ENCODE results near the gene APBB2. TPM values are rescaled to one million over a fixed set of nuclear protein-coding genes. Genes with fewer than 3 reads are reported as not detected.
"Not testable (repeated sequence)": the region's sequence is repeated elsewhere in the genome, so short reads cannot be mapped to it uniquely, and the experiment has no call there.

APBB2 gene
- total RNA-seq, 2 experiments from 2014 or later = 0.22 TPM; not detected in 1

DNA sequence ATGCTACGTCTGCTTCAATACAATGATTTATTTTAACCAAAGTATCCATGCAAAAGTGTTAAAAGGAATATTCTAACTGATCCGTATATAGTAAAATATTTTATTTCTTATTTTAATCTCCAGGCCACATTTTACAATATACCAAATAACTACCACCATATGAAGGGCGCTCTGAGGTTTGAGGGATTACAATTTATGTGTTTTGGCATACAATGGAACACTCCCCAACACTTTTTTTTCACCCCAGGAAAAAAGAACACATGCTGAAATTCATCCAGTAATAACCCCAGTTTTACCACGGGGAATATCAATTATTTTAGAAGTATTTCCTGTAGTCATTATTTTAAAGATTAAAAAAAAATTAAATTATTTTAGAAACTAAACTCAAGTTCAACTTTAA lies 65.4 kb downstream of the APBB2 start:
- no peaks in the 10 kb centered on the region for H3K4me1 Mint-ChIP-seq (ENCODE audit: low read depth)
- intact Hi-C loops (cut with DNase I, micrococcal nuclease) = loop anchor here in 1 of 2 experiments (2.0 kb wide), 1 partner anchor 14 kb away; no protein-coding TSS in a partner anchor
- ATAC-seq (ENCODE audit: poor library complexity) = no peak

DNA sequence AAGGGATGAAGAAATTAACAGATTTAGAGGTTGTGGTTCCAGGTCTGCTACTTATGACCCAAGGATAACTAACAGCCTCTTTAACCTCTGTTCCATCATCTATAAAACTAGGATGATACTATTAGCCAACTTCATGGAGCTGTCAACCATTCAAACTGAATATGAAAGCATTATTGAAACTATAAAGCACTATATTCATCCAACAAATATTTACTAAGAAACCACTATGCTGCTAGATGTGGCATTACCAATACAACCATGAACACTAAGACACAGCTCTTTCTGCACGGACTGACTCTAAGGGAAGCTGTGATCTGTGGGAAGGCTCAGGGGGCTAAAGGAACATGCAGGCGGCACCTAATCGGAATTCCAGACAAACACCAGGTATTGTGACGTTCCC lies 66.0 kb downstream of the APBB2 start:
- peaks cover 21% of the 10 kb centered on the region for H3K27me3 Mint-ChIP-seq
- no peaks in the 10 kb centered on the region for H3K4me1 ChIP-seq (ENCODE audit: insufficient read depth, low read length)
- H3K9me3 ChIP-seq (ENCODE audit: control insufficient read depth in 1 of 2, insufficient read depth in 1 of 2, low read length in 2 of 2) = no peaks in the 10 kb centered on the region
- H3K4me1 Mint-ChIP-seq (ENCODE audit: low read depth) = no peaks in the 10 kb centered on the region
- H3K27me3 ChIP-seq (ENCODE audit: control insufficient read depth in 1 of 2, insufficient read depth in 2 of 2, low read length in 2 of 2) = no peaks in the 10 kb centered on the region
- ChIA-PET POLR2A (no interaction called here), CTCF (no interaction called here)
- H3K4me3 Mint-ChIP-seq = no peak overlapping the region
- H3K4me3 ChIP-seq (ENCODE audit: low read length) = no peak overlapping the region
- no peaks in the 10 kb centered on the region for H3K36me3 ChIP-seq (ENCODE audit: insufficient read depth, low read length)
- ATAC-seq (ENCODE audit: poor library complexity) (no peak), DNase-seq (no peak)
- no peak overlapping the region for H3K27ac Mint-ChIP-seq
- no peak overlapping the region for H3K27ac ChIP-seq (ENCODE audit: low read depth in 1 of 2, low read length in 2 of 2)
- H3K36me3 Mint-ChIP-seq (ENCODE audit: low read depth) = no peaks in the 10 kb centered on the region
- no peaks in the 10 kb centered on the region for H3K9me3 Mint-ChIP-seq
- intact Hi-C loops (cut with DNase I, micrococcal nuclease) = loop anchor here in 1 of 2 experiments (2.0 kb wide), 1 partner anchor 13 kb away; no protein-coding TSS in a partner anchor
- TF ChIP-seq, protein P1, sequence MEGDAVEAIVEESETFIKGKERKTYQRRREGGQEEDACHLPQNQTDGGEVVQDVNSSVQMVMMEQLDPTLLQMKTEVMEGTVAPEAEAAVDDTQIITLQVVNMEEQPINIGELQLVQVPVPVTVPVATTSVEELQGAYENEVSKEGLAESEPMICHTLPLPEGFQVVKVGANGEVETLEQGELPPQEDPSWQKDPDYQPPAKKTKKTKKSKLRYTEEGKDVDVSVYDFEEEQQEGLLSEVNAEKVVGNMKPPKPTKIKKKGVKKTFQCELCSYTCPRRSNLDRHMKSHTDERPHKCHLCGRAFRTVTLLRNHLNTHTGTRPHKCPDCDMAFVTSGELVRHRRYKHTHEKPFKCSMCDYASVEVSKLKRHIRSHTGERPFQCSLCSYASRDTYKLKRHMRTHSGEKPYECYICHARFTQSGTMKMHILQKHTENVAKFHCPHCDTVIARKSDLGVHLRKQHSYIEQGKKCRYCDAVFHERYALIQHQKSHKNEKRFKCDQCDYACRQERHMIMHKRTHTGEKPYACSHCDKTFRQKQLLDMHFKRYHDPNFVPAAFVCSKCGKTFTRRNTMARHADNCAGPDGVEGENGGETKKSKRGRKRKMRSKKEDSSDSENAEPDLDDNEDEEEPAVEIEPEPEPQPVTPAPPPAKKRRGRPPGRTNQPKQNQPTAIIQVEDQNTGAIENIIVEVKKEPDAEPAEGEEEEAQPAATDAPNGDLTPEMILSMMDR (IDR thresholded peaks at IDR 0.05) = no peak

More for the DNA sequence above, 65.4 kb downstream of the APBB2 start:
- Histone ChIP-seq H3K27me3 (ENCODE audit: control insufficient read depth in 1 of 2, insufficient read depth in 2 of 2, low read length in 2 of 2) (no peaks in the 10 kb centered on the region), H3K4me1 (ENCODE audit: insufficient read depth, low read length) (no peaks in the 10 kb centered on the region), H3K36me3 (ENCODE audit: insufficient read depth, low read length) (no peaks in the 10 kb centered on the region), H3K9me3 (ENCODE audit: control insufficient read depth in 1 of 2, insufficient read depth in 1 of 2, low read length in 2 of 2) (no peaks in the 10 kb centered on the region), H3K4me3 (ENCODE audit: low read length) (no peak overlapping the region), H3K27ac (ENCODE audit: low read depth in 1 of 2, low read length in 2 of 2) (no peak overlapping the region)
- Mint-ChIP-seq H3K27me3 (peaks cover 23% of the 10 kb centered on the region), H3K4me3 (no peak overlapping the region), H3K27ac (no peak overlapping the region), H3K9me3 (no peaks in the 10 kb centered on the region), H3K36me3 (ENCODE audit: low read depth) (no peaks in the 10 kb centered on the region)
- ChIA-PET CTCF (no interaction called here), POLR2A (no interaction called here)
- DNase-seq = no peak
- TF ChIP-seq, protein P1 (IDR thresholded peaks at IDR 0.05) = no peak

DNA sequence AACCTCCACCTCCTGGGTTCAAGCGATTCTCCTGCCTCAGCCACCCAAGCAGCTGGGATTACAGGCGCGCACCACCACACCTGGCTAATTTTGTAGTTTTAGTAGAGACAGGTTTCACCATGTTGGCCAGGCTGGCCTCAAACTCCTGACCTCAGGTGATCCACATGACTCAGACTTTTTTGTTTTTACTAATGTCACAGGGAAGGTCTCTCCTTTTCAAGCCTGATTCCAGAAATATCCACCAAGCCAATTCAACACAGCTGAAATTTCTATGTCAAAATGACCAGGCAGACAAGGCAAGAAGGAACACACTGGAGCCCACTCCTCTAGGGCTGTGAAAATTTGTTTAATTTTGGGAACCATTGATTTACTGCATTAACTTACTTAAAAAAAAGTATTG lies 66.8 kb downstream of the APBB2 start:
- H3K9me3 ChIP-seq (ENCODE audit: control insufficient read depth in 1 of 2, insufficient read depth in 1 of 2, low read length in 2 of 2); DNase-seq; CTCF ChIA-PET; H3K4me3 Mint-ChIP-seq; H3K27me3 ChIP-seq (ENCODE audit: control insufficient read depth in 1 of 2, insufficient read depth in 2 of 2, low read length in 2 of 2); H3K27ac Mint-ChIP-seq; intact Hi-C loops (cut with DNase I, micrococcal nuclease); H3K9me3 Mint-ChIP-seq; H3K36me3 Mint-ChIP-seq (ENCODE audit: low read depth); ATAC-seq (ENCODE audit: poor library complexity); H3K4me1 ChIP-seq (ENCODE audit: insufficient read depth, low read length); H3K36me3 ChIP-seq (ENCODE audit: insufficient read depth, low read length); H3K4me1 Mint-ChIP-seq (ENCODE audit: low read depth); H3K4me3 ChIP-seq (ENCODE audit: low read length); H3K27ac ChIP-seq (ENCODE audit: low read depth in 1 of 2, low read length in 2 of 2); POLR2A ChIA-PET: not testable (repeated sequence)
- H3K27me3 Mint-ChIP-seq = peaks cover 25% of the 10 kb centered on the region

DNA sequence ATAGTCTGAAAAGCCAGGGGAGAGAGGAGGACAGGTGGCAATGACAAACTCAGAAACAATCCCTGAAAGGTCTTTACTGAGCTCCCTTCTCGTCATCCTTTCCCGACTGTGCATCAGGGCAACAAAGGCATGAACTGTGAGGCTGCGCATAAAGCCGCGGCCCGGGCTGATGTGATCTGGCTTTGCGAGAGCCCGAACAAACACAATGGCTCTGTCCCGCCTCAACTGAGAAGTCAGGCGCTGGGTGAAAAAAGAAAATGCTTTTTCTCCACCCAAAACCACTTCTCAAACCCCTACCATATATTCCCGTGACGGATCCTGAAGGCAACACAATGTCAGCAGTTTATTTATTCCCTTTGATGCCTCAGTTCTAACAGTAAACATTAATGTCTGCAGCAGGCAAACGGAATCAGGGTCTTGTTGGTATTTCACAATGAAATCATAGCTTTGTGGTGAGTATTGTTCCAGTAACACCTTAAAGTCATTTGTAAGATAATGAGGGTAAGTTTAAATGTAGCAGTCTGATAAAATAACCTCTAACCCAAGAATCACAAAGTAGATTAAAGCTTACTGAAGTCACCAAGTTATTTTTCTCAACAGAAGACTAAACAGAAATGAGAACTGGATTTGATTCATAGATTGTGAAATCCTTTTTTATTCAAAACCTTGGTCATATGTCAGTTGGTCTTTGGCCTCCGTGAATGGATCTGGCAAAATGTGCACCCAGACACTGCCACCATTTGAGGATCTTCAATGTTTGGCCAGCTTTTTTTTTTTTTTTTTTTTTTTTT lies 67.4 kb downstream of the APBB2 start:
- H3K9me3 ChIP-seq (ENCODE audit: control insufficient read depth in 1 of 2, insufficient read depth in 1 of 2, low read length in 2 of 2) = no peaks in the 10 kb centered on the region
- H3K4me3 ChIP-seq (ENCODE audit: low read length) = no peak overlapping the region
- TF ChIP-seq, protein P1 (IDR thresholded peaks at IDR 0.05) = no peak
- H3K4me1 Mint-ChIP-seq (ENCODE audit: low read depth) = no peaks in the 10 kb centered on the region
- no peak overlapping the region for H3K27ac ChIP-seq (ENCODE audit: low read depth in 1 of 2, low read length in 2 of 2)
- H3K27ac Mint-ChIP-seq = no peak overlapping the region
- DNase-seq = no peak
- no peaks in the 10 kb centered on the region for H3K9me3 Mint-ChIP-seq
- intact Hi-C loops (cut with DNase I, micrococcal nuclease) = no loop called here
- H3K4me3 Mint-ChIP-seq = no peak overlapping the region
- H3K36me3 Mint-ChIP-seq (ENCODE audit: low read depth) = no peaks in the 10 kb centered on the region
- H3K27me3 ChIP-seq (ENCODE audit: control insufficient read depth in 1 of 2, insufficient read depth in 2 of 2, low read length in 2 of 2) = no peaks in the 10 kb centered on the region
- ChIA-PET POLR2A (no interaction called here), CTCF (no interaction called here)
- H3K36me3 ChIP-seq (ENCODE audit: insufficient read depth, low read length) = no peaks in the 10 kb centered on the region
- ATAC-seq (ENCODE audit: poor library complexity) = no peak
- H3K4me1 ChIP-seq (ENCODE audit: insufficient read depth, low read length) = no peaks in the 10 kb centered on the region
- peaks cover 25% of the 10 kb centered on the region for H3K27me3 Mint-ChIP-seq
